Fibroblast of villous mesenchyme (primary cell): ENCODE data around the gene ADA. TPM values are rescaled to one million over a fixed set of nuclear protein-coding genes. Genes with fewer than 3 reads are reported as not detected.

Experiments used
- DNase-seq: peaks from one replicate; pipeline ENCODE4 v3.0.0-alpha.2; 2010; ENCODE audit warnings: low read depth
- H3K4me3 ChIP-seq: 2 replicates; pipeline ENCODE4 v1.5.1; 2011; ENCODE audit warnings: low read depth, mild to moderate bottlenecking, low read length
- total RNA-seq: library from RNA; depleted of rRNA; stranded (reverse); fragments of >200 nt; gene quantifications from 2 replicates; pipeline ENCODE4 v1.2.3, GENCODE V29; 2012
- TF ChIP-seq, protein P1 (sequence below): IDR thresholded peaks from 2 replicates; pipeline ENCODE4 v1.5.1; 2012; ENCODE audit warnings: low read depth, mild to moderate bottlenecking, low read length; ENCODE audit not compliant: insufficient read depth

ADA gene
- total RNA-seq, 1 donor, result 10.4 TPM

DNA sequence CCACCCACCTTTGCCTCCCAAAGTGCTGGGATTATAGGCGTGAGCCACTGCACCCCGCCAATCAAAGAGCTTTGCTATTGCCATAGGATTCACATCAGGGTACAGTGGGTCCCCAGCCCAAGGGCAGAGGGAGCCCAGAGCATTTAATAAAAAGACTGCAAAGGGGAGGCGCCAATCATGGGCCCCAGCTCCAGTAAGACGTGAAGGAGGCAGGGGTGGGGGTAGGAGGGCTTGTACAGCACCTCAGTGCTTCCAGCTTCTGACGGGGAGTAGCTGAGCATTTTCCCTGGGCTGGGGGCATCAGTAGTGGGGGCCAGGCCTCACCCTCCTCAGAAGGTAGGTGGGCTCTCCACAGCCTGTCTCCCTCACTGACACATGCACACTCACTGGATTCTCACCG is 1.5 kb downstream of the ADA start:
- no peak overlapping the region for H3K4me3 ChIP-seq
- TF ChIP-seq, protein P1, sequence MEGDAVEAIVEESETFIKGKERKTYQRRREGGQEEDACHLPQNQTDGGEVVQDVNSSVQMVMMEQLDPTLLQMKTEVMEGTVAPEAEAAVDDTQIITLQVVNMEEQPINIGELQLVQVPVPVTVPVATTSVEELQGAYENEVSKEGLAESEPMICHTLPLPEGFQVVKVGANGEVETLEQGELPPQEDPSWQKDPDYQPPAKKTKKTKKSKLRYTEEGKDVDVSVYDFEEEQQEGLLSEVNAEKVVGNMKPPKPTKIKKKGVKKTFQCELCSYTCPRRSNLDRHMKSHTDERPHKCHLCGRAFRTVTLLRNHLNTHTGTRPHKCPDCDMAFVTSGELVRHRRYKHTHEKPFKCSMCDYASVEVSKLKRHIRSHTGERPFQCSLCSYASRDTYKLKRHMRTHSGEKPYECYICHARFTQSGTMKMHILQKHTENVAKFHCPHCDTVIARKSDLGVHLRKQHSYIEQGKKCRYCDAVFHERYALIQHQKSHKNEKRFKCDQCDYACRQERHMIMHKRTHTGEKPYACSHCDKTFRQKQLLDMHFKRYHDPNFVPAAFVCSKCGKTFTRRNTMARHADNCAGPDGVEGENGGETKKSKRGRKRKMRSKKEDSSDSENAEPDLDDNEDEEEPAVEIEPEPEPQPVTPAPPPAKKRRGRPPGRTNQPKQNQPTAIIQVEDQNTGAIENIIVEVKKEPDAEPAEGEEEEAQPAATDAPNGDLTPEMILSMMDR, result no peak
- DNase-seq, result no peak

DNA sequence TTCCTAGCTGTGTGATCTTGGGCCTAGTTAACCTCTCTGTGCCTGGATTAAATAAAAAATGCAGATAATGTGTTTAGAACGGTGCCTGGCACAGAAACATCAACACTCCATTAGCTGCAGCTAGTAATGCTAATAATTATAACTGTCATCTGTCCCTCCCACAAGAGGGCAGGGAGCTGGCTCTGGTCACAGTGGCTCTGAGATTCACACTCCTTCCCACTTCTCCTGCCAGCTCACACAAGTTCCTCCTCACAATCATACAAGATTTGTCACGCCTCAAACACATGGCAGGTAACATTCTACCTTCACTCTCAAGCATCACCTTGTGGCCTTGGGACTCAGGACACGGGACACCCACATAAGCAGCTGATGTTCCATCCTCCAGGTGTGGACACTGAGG is 2.4 kb downstream of the ADA start:
- no peak for DNase-seq
- no peak overlapping the region for H3K4me3 ChIP-seq
- TF ChIP-seq, protein P1, result no peak

DNA sequence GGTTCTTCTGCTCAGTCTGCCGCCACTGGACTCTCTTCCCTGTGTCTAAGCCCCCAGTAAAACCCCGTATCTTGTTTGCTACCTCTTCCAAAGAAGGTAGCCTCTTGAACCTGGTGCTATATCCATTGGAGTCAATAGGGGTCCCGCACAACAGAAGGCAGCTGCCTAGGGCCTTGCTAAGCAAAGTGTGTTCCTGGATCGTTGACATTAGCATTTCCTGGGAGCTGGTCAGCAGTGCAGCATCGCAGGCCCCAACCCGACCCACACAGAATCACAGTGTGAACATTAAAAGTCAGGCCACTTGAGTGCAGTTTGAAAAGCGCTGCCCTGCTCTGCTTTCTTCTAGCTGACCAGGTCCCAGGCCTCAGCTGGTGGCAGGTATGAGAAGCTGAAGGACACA is 2.9 kb downstream of the ADA start:
- DNase-seq, result no peak
- TF ChIP-seq, protein P1, result no peak
- H3K4me3 ChIP-seq, result no peak overlapping the region

DNA sequence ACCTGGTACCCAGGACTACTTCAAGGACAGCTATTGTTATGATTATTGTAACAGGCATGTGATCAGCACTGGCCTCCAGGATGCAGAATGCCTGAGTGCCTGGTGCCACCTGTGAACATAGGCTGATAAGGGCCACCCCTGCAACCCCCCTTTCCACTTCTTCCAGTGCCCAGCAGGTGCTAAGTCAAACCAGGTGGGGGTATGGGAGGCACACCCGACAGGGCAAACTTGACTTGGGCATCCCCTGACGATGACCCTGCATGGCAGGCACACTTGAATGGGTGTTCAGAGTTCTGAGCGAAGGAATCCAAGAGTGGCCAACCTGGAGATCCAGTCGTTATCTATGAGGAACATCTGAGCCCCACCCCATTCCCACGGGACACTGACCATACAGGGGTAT is 3.4 kb downstream of the ADA start:
- H3K4me3 ChIP-seq, result no peak overlapping the region
- TF ChIP-seq, protein P1, result no peak

DNA sequence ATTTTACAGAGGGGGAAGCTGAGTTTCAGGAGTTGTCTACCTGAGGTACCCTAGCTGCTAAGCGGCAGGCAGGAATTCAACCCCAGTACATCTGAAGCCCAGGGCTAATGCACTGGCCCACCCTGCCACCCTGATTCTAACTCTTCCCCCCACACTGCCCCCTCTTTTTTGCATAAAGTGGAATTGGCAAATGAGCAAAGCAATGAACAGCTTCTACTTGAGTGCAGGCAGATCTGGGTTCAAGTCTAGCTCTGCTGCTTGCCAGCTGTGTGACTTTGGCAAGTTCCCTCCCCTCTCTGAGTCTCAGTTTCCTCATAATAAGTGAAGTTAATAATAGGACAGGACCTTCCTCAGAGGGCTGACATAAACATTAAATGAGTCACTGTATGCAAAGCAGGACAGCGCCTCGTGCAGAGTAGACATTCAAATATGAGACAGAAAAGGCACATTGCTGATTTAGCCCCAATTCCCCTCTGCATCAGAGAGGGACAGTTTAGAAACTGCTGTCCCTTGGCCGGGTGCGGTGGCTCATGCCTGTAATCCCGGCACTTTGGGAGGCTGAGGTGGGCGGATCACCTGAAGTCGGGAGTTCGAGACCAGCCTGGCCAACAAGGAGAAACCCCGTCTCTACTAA is 4.7 kb downstream of the ADA start:
- TF ChIP-seq, protein P1, result no peak
- DNase-seq, result peak; percentile 58
- H3K4me3 ChIP-seq, result no peak overlapping the region

More for the DNA sequence above, 3.4 kb downstream of the ADA start:
- no peak for DNase-seq

DNA sequence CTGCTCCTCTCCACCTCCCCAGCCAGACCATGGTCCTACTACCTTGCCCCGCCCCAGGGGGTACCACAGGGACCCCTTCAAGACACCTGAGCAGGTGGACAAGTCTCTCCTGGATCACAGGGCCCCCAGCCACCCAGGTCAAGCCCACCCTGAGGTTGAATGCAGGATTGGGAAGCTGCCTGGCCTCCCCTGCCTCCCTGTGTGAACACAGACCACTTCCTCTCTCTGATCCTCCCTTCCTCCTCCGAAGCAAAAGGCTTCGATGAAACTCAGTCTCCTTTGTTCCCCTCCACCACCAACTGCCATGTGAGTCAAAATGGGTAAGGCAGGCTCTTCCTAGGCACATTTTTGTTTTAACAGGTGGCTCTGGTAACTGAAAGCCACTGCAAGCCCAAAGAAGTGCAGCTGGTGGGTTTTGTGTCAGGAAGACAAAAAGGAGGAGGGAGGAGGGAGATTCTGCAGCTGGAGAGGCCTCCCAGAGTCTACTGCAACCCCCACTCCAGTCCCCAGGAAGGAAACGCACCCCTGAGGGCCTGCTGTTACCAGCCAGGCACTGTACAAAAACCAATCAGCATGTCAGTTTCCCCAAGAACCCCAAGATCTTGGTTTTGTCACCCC is 5.4 kb downstream of the ADA start:
- TF ChIP-seq, protein P1, result no peak
- no peak for DNase-seq

More for the DNA sequence above, 5.4 kb downstream of the ADA start:
- no peak overlapping the region for H3K4me3 ChIP-seq
